Kidney epithelial cell (primary cell): ENCODE data around the gene FCHSD2. TPM values are rescaled to one million over a fixed set of nuclear protein-coding genes. Genes with fewer than 3 reads are reported as not detected.

ENCODE experiments used
- DNase-seq: peaks from one replicate; pipeline ENCODE4 v3.0.0-alpha.2; 2010; ENCODE audit warnings: low read depth
- H3K27me3 ChIP-seq: 2 replicates; pipeline ENCODE4 v1.6.0; 2011; ENCODE audit warnings: low read length; ENCODE audit not compliant: control insufficient read depth, insufficient read depth
- H3K36me3 ChIP-seq: 2 replicates; pipeline ENCODE4 v1.5.1; 2011; ENCODE audit warnings: low read length; ENCODE audit not compliant: control insufficient read depth, insufficient read depth
- H3K4me3 ChIP-seq: 2 replicates; pipeline ENCODE4 v1.5.1; 2011; ENCODE audit warnings: low read depth, mild to moderate bottlenecking, control low read depth, low read length
- total RNA-seq: library from RNA; depleted of rRNA; stranded (reverse); fragments of >200 nt; gene quantifications from 2 replicates; pipeline ENCODE4 v1.2.3, GENCODE V29; 2015
- TF ChIP-seq, protein P1 (sequence below): IDR thresholded peaks from 2 replicates; pipeline ENCODE4 v1.5.1; 2011; ENCODE audit warnings: mild to moderate bottlenecking, moderate library complexity, low read length, control low read depth, inconsistent platforms; ENCODE audit not compliant: insufficient read depth, poor library complexity, severe bottlenecking

The FCHSD2 gene
- total RNA-seq, 1 donor from 2014 or later = 13.2 TPM

DNA sequence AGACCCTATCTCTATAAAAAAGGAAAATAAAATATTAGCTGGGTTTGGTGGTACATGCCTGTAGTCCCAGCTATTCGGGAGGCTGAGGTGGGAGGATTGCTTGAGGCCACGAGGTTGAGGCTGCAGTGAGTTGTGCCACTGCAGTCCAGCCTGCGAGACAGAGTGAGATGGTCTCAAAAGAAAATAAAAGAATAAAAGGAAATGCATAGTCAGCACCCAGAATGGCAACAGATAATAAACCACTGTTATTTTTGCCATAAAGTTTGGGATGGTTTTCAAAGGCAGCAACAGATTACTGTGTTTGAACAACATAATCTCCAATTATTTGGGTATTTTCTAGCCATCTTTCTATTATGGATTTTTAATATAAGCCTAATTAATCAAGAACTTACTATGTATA lies 266.0 kb downstream of the FCHSD2 start:
- no peak for DNase-seq
- Histone ChIP-seq H3K36me3 (no peaks in the 10 kb centered on the region), H3K27me3 (no peaks in the 10 kb centered on the region), H3K4me3 (no peak overlapping the region)
- TF ChIP-seq, protein P1, sequence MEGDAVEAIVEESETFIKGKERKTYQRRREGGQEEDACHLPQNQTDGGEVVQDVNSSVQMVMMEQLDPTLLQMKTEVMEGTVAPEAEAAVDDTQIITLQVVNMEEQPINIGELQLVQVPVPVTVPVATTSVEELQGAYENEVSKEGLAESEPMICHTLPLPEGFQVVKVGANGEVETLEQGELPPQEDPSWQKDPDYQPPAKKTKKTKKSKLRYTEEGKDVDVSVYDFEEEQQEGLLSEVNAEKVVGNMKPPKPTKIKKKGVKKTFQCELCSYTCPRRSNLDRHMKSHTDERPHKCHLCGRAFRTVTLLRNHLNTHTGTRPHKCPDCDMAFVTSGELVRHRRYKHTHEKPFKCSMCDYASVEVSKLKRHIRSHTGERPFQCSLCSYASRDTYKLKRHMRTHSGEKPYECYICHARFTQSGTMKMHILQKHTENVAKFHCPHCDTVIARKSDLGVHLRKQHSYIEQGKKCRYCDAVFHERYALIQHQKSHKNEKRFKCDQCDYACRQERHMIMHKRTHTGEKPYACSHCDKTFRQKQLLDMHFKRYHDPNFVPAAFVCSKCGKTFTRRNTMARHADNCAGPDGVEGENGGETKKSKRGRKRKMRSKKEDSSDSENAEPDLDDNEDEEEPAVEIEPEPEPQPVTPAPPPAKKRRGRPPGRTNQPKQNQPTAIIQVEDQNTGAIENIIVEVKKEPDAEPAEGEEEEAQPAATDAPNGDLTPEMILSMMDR = no peak

DNA sequence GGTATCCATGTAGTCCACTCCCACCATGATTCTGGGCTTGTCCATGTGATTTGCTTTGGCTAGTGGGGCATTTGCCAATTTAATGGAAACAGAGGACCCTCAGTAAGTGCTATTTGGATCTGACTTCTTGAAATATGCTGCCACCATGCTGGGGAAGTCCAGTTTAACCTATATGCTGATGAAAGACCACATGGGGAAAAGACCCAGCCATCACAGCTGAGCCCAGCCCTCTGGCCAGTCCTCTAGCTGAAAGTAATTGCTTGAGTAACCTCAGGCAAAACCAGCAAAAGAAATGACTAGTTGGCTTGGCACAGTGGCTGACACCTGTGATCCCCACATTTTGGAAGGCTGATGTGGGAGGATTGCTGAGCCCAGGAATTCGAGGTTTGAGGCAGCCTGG lies 266.4 kb downstream of the FCHSD2 start:
- Histone ChIP-seq H3K27me3 (no peaks in the 10 kb centered on the region), H3K36me3 (no peaks in the 10 kb centered on the region), H3K4me3 (no peak overlapping the region)
- no peak for DNase-seq
- TF ChIP-seq, protein P1 = no peak

DNA sequence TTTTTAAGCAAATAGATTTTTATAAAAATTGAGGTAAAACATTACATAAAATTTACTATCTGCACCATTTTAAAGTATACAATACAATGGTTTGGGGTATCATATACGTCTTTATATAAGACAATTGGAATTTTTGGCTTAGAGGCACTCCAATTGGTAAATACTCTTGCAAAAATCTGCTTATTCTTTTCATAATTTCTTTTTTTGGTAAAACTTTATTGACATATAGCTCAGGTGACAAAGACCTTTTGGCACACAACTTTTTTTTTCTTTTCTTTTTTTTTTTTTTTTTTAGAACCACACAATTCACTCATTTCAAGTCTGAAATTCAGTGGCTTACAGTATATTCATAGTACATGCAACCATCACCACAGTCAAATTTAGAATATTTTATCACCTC lies 270.1 kb downstream of the FCHSD2 start:
- Histone ChIP-seq H3K36me3 (no peaks in the 10 kb centered on the region), H3K27me3 (no peaks in the 10 kb centered on the region), H3K4me3 (no peak overlapping the region)
- TF ChIP-seq, protein P1 = no peak
- DNase-seq = no peak

- H3K4me3 ChIP-seq = no peak overlapping the region
- DNase-seq = no peak
- no peaks in the 10 kb centered on the region for H3K36me3 ChIP-seq
- no peaks in the 10 kb centered on the region for H3K27me3 ChIP-seq
- TF ChIP-seq, protein P1 = no peak
These were observed 271.0 kb downstream of the FCHSD2 start for GRCh38 chr11:72871119-72871518.

GRCh38 chr11:72869831-72870230 lies 272.3 kb downstream of the FCHSD2 start:
- TF ChIP-seq, protein P1 = no peak
- Histone ChIP-seq H3K36me3 (no peaks in the 10 kb centered on the region), H3K27me3 (no peaks in the 10 kb centered on the region), H3K4me3 (no peak overlapping the region)
- no peak for DNase-seq

DNA sequence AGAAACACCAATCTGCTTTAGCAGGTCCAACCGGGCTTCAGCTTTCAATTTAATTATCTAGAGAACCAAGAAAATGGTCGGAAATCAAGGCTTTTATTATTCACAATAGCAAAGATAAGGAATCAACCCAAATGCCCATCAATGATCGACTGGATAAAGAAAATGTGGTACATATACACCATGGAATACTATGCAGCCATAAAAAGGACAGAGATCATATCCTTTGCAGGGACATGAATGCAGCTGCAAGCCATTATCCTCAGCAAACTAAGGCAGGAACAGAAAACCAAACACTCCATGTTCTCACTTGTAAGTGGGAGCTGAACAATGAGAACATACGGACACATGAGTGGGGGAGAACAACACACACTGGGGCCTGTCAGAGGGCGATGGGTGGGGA lies 274.1 kb downstream of the FCHSD2 start:
- no peaks in the 10 kb centered on the region for H3K36me3 ChIP-seq
- no peaks in the 10 kb centered on the region for H3K27me3 ChIP-seq
- TF ChIP-seq, protein P1 = no peak
- H3K4me3 ChIP-seq = no peak overlapping the region
- DNase-seq = no peak
